Peyer's patch (tissue), 4 donors: Measurements from ENCODE around the gene ERC1. TPM values are rescaled to one million over a fixed set of nuclear protein-coding genes. Genes with fewer than 3 reads are reported as not detected.

Experiments
- DNase-seq, 3 donors: peaks; one replicate each; pipeline ENCODE4 v3.0.0-alpha.2; 2017 to 2019
- H3K27ac ChIP-seq, 4 donors: fragments of 200-600 bp; sonication (generic); one replicate each; pipeline ENCODE4 v1.5.1; 2016 to 2019
- H3K27me3 ChIP-seq, 2 donors: fragments of 200-600 bp; sonication (generic); one replicate each; pipeline ENCODE4 v1.5.1; 2019
- H3K36me3 ChIP-seq, 3 donors: fragments of 200-600 bp; sonication (generic); one replicate each; pipeline ENCODE4 v1.5.1; 2016 to 2019
- H3K4me1 ChIP-seq, 4 donors: fragments of 200-600 bp; sonication (generic); one replicate each; pipeline ENCODE4 v1.5.1; 2016 to 2019
- H3K4me3 ChIP-seq, 4 donors: fragments of 200-600 bp; sonication (generic); 1 replicate in 3 of 4; 2 replicates in 1 of 4; pipeline ENCODE4 v1.5.1; 2016 to 2019; ENCODE audit warnings: mild to moderate bottlenecking in 1 of 4
- H3K9me3 ChIP-seq, 4 donors: fragments of 200-600 bp; sonication (generic); one replicate each; pipeline ENCODE4 v1.5.1; 2016 to 2019; ENCODE audit warnings: mild to moderate bottlenecking in 1 of 4
- CTCF ChIP-seq, 6 experiments: fragments of 450-650 bp in 4 of 6; fragments of 200-600 bp in 2 of 6; sonication (generic) in 1 of 6; IDR thresholded peaks; one replicate each; pipeline ENCODE4 v1.5.1; 2017 to 2019; ENCODE audit warnings: antibody characterized with exemption in 6 of 6, mild to moderate bottlenecking in 3 of 6, moderate library complexity in 1 of 6
- POLR2A ChIP-seq, 2 donors: fragments of 450-650 bp; IDR thresholded peaks; one replicate each; pipeline ENCODE4 v1.5.1; 2017; ENCODE audit warnings: antibody characterized with exemption in 2 of 2, mild to moderate bottlenecking in 2 of 2, moderate library complexity in 2 of 2
- total RNA-seq, 4 donors: library from RNA; depleted of rRNA; stranded (reverse); fragments of >200 nt; gene quantifications; one replicate each; pipeline ENCODE4 v1.1.0, GENCODE V29; 2016

The ERC1 gene
- total RNA-seq, 4 donors from 2014 or later: 26.5 to 184 (median 31.7) TPM

GRCh38 chr12:1217191-1217949 is 226.3 kb downstream of the ERC1 start:
- Histone ChIP-seq H3K4me3 (no peak overlapping the region), H3K27me3 (no peaks in the 10 kb centered on the region), H3K4me1 (peaks cover 0 to 28% (median 0%) of the 10 kb centered on the region in 4 donors), H3K27ac (peak overlapping the region in 3 of 4 donors; percentile 11 to 55 (median 50)), H3K36me3 (no peaks in the 10 kb centered on the region), H3K9me3 (no peaks in the 10 kb centered on the region)
- DNase-seq: no peak
- TF ChIP-seq POLR2A (IDR thresholded peaks at IDR 0.05) (no peak), CTCF (IDR thresholded peaks at IDR 0.05) (no peak)

- H3K4me3 ChIP-seq: no peak overlapping the region
- H3K27me3 ChIP-seq: no peaks in the 10 kb centered on the region
- peak overlapping the region in 1 of 4 donors; percentile 36 for H3K27ac ChIP-seq
- no peak for TF ChIP-seq CTCF (IDR thresholded peaks at IDR 0.05)
- no peak for TF ChIP-seq POLR2A (IDR thresholded peaks at IDR 0.05)
- peaks cover 0 to 28% (median 0%) of the 10 kb centered on the region in 4 donors for H3K4me1 ChIP-seq
- DNase-seq: no peak
- H3K36me3 ChIP-seq: no peaks in the 10 kb centered on the region
- no peaks in the 10 kb centered on the region for H3K9me3 ChIP-seq
These were observed 227.3 kb downstream of the ERC1 start for GRCh38 chr12:1218369-1218768.

- Histone ChIP-seq H3K36me3 (no peaks in the 10 kb centered on the region), H3K4me1 (peaks cover 0 to 28% (median 0%) of the 10 kb centered on the region in 4 donors), H3K4me3 (no peak overlapping the region), H3K9me3 (no peaks in the 10 kb centered on the region), H3K27me3 (no peaks in the 10 kb centered on the region), H3K27ac (no peak overlapping the region)
- TF ChIP-seq POLR2A (IDR thresholded peaks at IDR 0.05) (no peak), CTCF (IDR thresholded peaks at IDR 0.05) (no peak)
- DNase-seq: peak in 1 of 3 donors; percentile 57
These were observed 229.4 kb downstream of the ERC1 start for GRCh38 chr12:1220127-1221092.

GRCh38 chr12:1222858-1223639 is 232.0 kb downstream of the ERC1 start:
- H3K4me1 ChIP-seq: peaks cover 0 to 16% (median 0%) of the 10 kb centered on the region in 4 donors
- H3K4me3 ChIP-seq: no peak overlapping the region
- no peaks in the 10 kb centered on the region for H3K9me3 ChIP-seq
- no peak for DNase-seq
- no peak for TF ChIP-seq CTCF (IDR thresholded peaks at IDR 0.05)
- TF ChIP-seq POLR2A (IDR thresholded peaks at IDR 0.05): no peak
- no peak overlapping the region for H3K27ac ChIP-seq
- H3K27me3 ChIP-seq: no peaks in the 10 kb centered on the region
- H3K36me3 ChIP-seq: no peaks in the 10 kb centered on the region

GRCh38 chr12:1226951-1227350 is 235.9 kb downstream of the ERC1 start:
- DNase-seq: no peak
- Histone ChIP-seq H3K4me3 (no peak overlapping the region), H3K27me3 (no peaks in the 10 kb centered on the region), H3K27ac (no peak overlapping the region), H3K36me3 (no peaks in the 10 kb centered on the region), H3K4me1 (no peaks in the 10 kb centered on the region), H3K9me3 (no peaks in the 10 kb centered on the region)
- TF ChIP-seq CTCF (IDR thresholded peaks at IDR 0.05): no peak
- TF ChIP-seq POLR2A (IDR thresholded peaks at IDR 0.05): no peak
